Measurements from ENCODE around the gene DECR2.

DNA sequence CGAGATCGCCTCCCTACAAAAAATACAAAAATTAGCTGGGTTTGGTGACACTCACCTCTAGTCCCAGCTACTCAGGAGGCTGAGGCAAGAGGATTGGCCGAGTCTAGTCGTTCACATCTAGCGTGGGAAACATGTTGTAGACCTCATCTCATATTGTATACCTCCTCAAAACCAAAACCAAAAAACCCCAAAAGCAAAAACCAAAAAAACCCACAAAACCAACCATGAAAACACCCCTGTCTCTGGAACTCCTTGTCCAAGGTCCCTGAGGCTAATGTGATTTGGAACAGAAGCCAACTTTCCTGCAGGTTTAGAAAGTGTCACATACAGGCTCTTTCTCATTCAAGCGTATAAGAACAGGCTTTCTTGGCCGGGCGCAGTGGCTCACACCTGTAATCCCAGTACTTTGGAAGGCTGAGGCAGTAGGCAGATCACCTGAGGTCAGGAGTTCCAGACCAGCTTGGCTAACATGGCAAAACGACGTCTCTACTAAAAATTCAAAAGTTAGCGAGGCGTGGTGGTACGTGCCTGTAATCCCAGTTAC, 52.8 kb downstream of the DECR2 start:
- TF ChIP-seq, protein P1, sequence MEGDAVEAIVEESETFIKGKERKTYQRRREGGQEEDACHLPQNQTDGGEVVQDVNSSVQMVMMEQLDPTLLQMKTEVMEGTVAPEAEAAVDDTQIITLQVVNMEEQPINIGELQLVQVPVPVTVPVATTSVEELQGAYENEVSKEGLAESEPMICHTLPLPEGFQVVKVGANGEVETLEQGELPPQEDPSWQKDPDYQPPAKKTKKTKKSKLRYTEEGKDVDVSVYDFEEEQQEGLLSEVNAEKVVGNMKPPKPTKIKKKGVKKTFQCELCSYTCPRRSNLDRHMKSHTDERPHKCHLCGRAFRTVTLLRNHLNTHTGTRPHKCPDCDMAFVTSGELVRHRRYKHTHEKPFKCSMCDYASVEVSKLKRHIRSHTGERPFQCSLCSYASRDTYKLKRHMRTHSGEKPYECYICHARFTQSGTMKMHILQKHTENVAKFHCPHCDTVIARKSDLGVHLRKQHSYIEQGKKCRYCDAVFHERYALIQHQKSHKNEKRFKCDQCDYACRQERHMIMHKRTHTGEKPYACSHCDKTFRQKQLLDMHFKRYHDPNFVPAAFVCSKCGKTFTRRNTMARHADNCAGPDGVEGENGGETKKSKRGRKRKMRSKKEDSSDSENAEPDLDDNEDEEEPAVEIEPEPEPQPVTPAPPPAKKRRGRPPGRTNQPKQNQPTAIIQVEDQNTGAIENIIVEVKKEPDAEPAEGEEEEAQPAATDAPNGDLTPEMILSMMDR (IDR thresholded peaks at IDR 0.05; ENCODE audit: borderline replicate concordance, extremely low read depth, low read length, poor library complexity, severe bottlenecking), result no peak
- TF ChIP-seq EZH2 (IDR thresholded peaks at IDR 0.05; ENCODE audit: borderline replicate concordance, low read depth, low read length, severe bottlenecking), result no peak
